CD14-positive monocyte (primary cell): Measurements from ENCODE around the gene THSD4. TPM values are rescaled to one million over a fixed set of nuclear protein-coding genes. Genes with fewer than 3 reads are reported as not detected.

Source experiments
- DNase-seq, 3 donors: peaks; one replicate each; pipeline ENCODE4 v3.0.0-alpha.2; 2011 to 2022
- H2AFZ ChIP-seq: 2 replicates; pipeline ENCODE4 v1.6.0; 2012; ENCODE audit warnings: mild to moderate bottlenecking, low read depth, low read length, inconsistent platforms; ENCODE audit not compliant: insufficient read depth, poor library complexity, severe bottlenecking
- H3K27ac ChIP-seq, 2 donors: 1 replicate in 1 of 2; 2 replicates in 1 of 2; pipeline ENCODE4 v1.5.1; 2012 to 2013; ENCODE audit warnings: low read length in 2 of 2, control low read depth in 1 of 2, inconsistent platforms in 1 of 2, low read depth in 1 of 2, mild to moderate bottlenecking in 1 of 2
- H3K27me3 ChIP-seq, 2 donors: one replicate each; pipeline versions ENCODE4 v1.6.0 to v1.6.1; 2011 to 2013; ENCODE audit warnings: low read length in 2 of 2; ENCODE audit not compliant: control insufficient read depth in 2 of 2, insufficient read depth in 2 of 2
- H3K36me3 ChIP-seq, 2 donors: replicated peaks in 1 of 2; 1 replicate in 1 of 2; 2 replicates in 1 of 2; pipeline versions ENCODE4 v1.5.1 to v1.6.1; 2012 to 2013; ENCODE audit warnings: low read length in 2 of 2, control low read depth in 1 of 2, inconsistent platforms in 1 of 2, mild to moderate bottlenecking in 1 of 2; ENCODE audit not compliant: insufficient read depth in 2 of 2, control insufficient read depth in 1 of 2
- H3K4me1 ChIP-seq, 2 donors: 1 replicate in 1 of 2; 2 replicates in 1 of 2; pipeline versions ENCODE4 v1.5.1 to v1.6.1; 2012 to 2013; ENCODE audit warnings: low read length in 2 of 2, control low read depth in 1 of 2, inconsistent platforms in 1 of 2, mild to moderate bottlenecking in 1 of 2, moderate library complexity in 1 of 2; ENCODE audit not compliant: insufficient read depth in 2 of 2, control insufficient read depth in 1 of 2
- H3K4me2 ChIP-seq: replicated peaks from 2 replicates; pipeline ENCODE3; 2012; ENCODE audit warnings: low read length, moderate library complexity, mild to moderate bottlenecking; ENCODE audit not compliant: poor library complexity, severe bottlenecking; ENCODE audit errors: extremely low read depth
- H3K4me3 ChIP-seq, 3 experiments: fragments of 200-600 bp in 1 of 3; sonication (generic) in 1 of 3; replicated peaks in 1 of 3; 1 replicate in 2 of 3; 2 replicates in 1 of 3; pipeline ENCODE4 v1.5.1; 2011 to 2013; ENCODE audit warnings: low read length in 3 of 3, mild to moderate bottlenecking in 3 of 3, control low read depth in 2 of 3, low read depth in 2 of 3, inconsistent platforms in 1 of 3, moderate library complexity in 1 of 3
- H3K79me2 ChIP-seq: 2 replicates; pipeline ENCODE4 v1.6.0; 2012; ENCODE audit warnings: mild to moderate bottlenecking, control low read depth, inconsistent platforms, low read length, moderate library complexity; ENCODE audit not compliant: insufficient read depth
- H3K9ac ChIP-seq: 2 replicates; pipeline ENCODE4 v1.6.0; 2017; ENCODE audit warnings: low read length, mild to moderate bottlenecking; ENCODE audit not compliant: insufficient read depth, poor library complexity, severe bottlenecking
- H3K9me3 ChIP-seq, 2 donors: replicated peaks in 1 of 2; 1 replicate in 1 of 2; 2 replicates in 1 of 2; pipeline versions ENCODE4 v1.5.1 to v1.6.1; 2012 to 2013; ENCODE audit warnings: low read length in 2 of 2, control low read depth in 1 of 2; ENCODE audit not compliant: control insufficient read depth in 1 of 2, insufficient read depth in 1 of 2
- H4K20me1 ChIP-seq: 2 replicates; pipeline ENCODE4 v1.6.0; 2012; ENCODE audit warnings: mild to moderate bottlenecking, low read length, control low read depth, moderate library complexity; ENCODE audit not compliant: insufficient read depth
- H3K27ac Mint-ChIP-seq, 7 donors: one replicate each; pipeline ENCODE4 v1.8.0; 2020; ENCODE audit warnings: mild to moderate bottlenecking in 7 of 7, mixed read lengths in 7 of 7, moderate library complexity in 6 of 7, inconsistent platforms in 2 of 7
- H3K27me3 Mint-ChIP-seq, 3 donors: one replicate each; pipeline ENCODE4 v1.8.0; 2021 to 2022; ENCODE audit warnings: low read depth in 3 of 3, mild to moderate bottlenecking in 3 of 3, mixed read lengths in 3 of 3, moderate library complexity in 3 of 3, inconsistent platforms in 1 of 3
- H3K36me3 Mint-ChIP-seq, 2 donors: one replicate each; pipeline ENCODE4 v1.8.0; 2020; ENCODE audit warnings: mixed read lengths in 2 of 2, inconsistent platforms in 1 of 2, mild to moderate bottlenecking in 1 of 2
- H3K4me1 Mint-ChIP-seq: one replicate; pipeline ENCODE4 v1.8.0; 2020; ENCODE audit warnings: mild to moderate bottlenecking, mixed read lengths
- H3K4me3 Mint-ChIP-seq, 2 donors: one replicate each; pipeline ENCODE4 v1.8.0; 2020; ENCODE audit warnings: mild to moderate bottlenecking in 2 of 2, mixed read lengths in 2 of 2, moderate library complexity in 1 of 2
- H3K9me3 Mint-ChIP-seq, 7 donors: one replicate each; pipeline ENCODE4 v1.8.0; 2020 to 2022; ENCODE audit warnings: mixed read lengths in 7 of 7, mild to moderate bottlenecking in 6 of 7, moderate library complexity in 6 of 7, inconsistent platforms in 2 of 7
- CTCF ChIP-seq: fragments of 200-600 bp; IDR thresholded peaks from one replicate; pipeline ENCODE4 v1.8.0; 2022; ENCODE audit warnings: antibody characterized with exemption, mild to moderate bottlenecking
- WGBS: methylation state at CpG from one replicate; pipeline ENCODE4 v1.1.5; 2013; ENCODE audit warnings: missing lambda C conversion rate; ENCODE audit not compliant: insufficient coverage; 5-methylcytosine and 5-hydroxymethylcytosine counted together
- intact Hi-C, 2 donors: fragments of 100-400 bp; cut with micrococcal nuclease; formaldehyde crosslinking; loops; one replicate each; pipeline versions ENCODE4 v1.15.0 to v1.15.1; 2023
- polyA plus RNA-seq, 3 donors: library from polyadenylated mRNA; depleted of rRNA in 1 of 3; unstranded in 2 of 3; stranded (reverse) in 1 of 3; fragments of 300-500 nt in 2 of 3; fragments of >200 nt in 1 of 3; fragmentation: Illumina TruSeq in 2 of 3; gene quantifications; 1 replicate in 2 of 3; 2 replicates in 1 of 3; pipeline ENCODE4 v1.2.3, GENCODE V29; 2012 to 2021

Gene THSD4
- polyA plus RNA-seq, 3 donors = not detected

GRCh38 chr15:71565631-71566160 lies 450.4 kb downstream of the THSD4 start:
- no peak overlapping the region for H3K9ac ChIP-seq
- no peak overlapping the region for H3K27ac ChIP-seq
- intact Hi-C loops = no loop called here
- H3K27ac Mint-ChIP-seq = no peak overlapping the region
- no peaks in the 10 kb centered on the region for H3K36me3 ChIP-seq
- TF ChIP-seq CTCF = no peak
- no peak overlapping the region for H3K4me3 Mint-ChIP-seq
- H3K79me2 ChIP-seq = no peaks in the 10 kb centered on the region
- H2AFZ ChIP-seq = no peak overlapping the region
- H3K4me2 ChIP-seq = no peak overlapping the region
- H3K4me1 ChIP-seq = no peaks in the 10 kb centered on the region
- peaks cover 0 to 11% (median 2%) of the 10 kb centered on the region in 3 donors for H3K27me3 Mint-ChIP-seq
- H3K36me3 Mint-ChIP-seq = no peaks in the 10 kb centered on the region
- no peaks in the 10 kb centered on the region for H3K4me1 Mint-ChIP-seq
- no peaks in the 10 kb centered on the region for H3K9me3 ChIP-seq
- WGBS = 0% methylated on average over 1 of the region's 3 CpGs
- DNase-seq = no peak
- no peaks in the 10 kb centered on the region for H3K27me3 ChIP-seq
- H3K4me3 ChIP-seq = no peak overlapping the region
- peaks cover 0 to 4% (median 0%) of the 10 kb centered on the region in 7 donors for H3K9me3 Mint-ChIP-seq
- H4K20me1 ChIP-seq = no peaks in the 10 kb centered on the region

- no peaks in the 10 kb centered on the region for H3K27me3 ChIP-seq
- H3K27me3 Mint-ChIP-seq = peaks cover 0 to 12% (median 2%) of the 10 kb centered on the region in 3 donors
- no CpG with 5 or more reads among the region's 3 CpGs for WGBS
- no peak overlapping the region for H2AFZ ChIP-seq
- no peaks in the 10 kb centered on the region for H3K4me1 Mint-ChIP-seq
- H3K9ac ChIP-seq = no peak overlapping the region
- H4K20me1 ChIP-seq = no peaks in the 10 kb centered on the region
- H3K9me3 Mint-ChIP-seq = peaks cover 0 to 3% (median 0%) of the 10 kb centered on the region in 7 donors
- no peaks in the 10 kb centered on the region for H3K4me1 ChIP-seq
- no peaks in the 10 kb centered on the region for H3K79me2 ChIP-seq
- no peak overlapping the region for H3K4me3 Mint-ChIP-seq
- no peak overlapping the region for H3K4me2 ChIP-seq
- TF ChIP-seq CTCF = no peak
- no peak overlapping the region for H3K27ac Mint-ChIP-seq
- no peak overlapping the region for H3K4me3 ChIP-seq
- no peak for DNase-seq
- no peak overlapping the region for H3K27ac ChIP-seq
- H3K36me3 Mint-ChIP-seq = no peaks in the 10 kb centered on the region
- no peaks in the 10 kb centered on the region for H3K9me3 ChIP-seq
- H3K36me3 ChIP-seq = no peaks in the 10 kb centered on the region
- intact Hi-C loops = no loop called here
These were observed 451.0 kb downstream of the THSD4 start for GRCh38 chr15:71566226-71566625.
